Measurements from ENCODE around the gene EIF2B1.

EIF2B1 gene

GRCh38 chr12:123633379-123634141, at the start of gene EIF2B1, which contains the start of gene GTF2H3:
Gene EIF2B1 (minus strand): TSS chr12:123633686. CDS start chr12:123633557, 129 bp downstream.
Gene GTF2H3 (plus strand): TSS chr12:123633829. CDS start chr12:123633860, 31 bp downstream.
- peak; percentile 90 for DNase-seq

DNA sequence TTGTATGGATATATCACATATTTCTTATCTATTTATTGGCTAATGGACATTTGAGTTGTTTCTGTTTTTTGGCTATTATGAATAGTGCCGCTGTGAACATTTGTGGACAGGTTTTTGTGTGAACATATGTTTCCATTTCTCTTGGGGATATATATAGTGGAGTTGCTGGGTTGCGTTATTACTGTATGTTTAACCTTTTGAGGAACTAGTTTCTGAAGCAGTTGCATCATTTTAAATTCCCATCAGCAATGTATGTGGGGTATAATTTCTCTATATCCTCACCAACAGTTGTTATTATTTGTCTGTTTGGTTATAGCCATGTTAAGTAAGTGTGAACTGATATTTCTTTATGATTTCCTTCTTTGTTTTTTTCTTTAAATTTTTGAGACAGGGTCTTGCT, 48.1 kb upstream of the EIF2B1 start:
- no peak for DNase-seq

- no peak for DNase-seq
Observed at GRCh38 chr12:123678981-123679380, 45.5 kb upstream of the EIF2B1 start.

- no peak for DNase-seq
Observed at GRCh38 chr12:123676616-123677320, 43.3 kb upstream of the EIF2B1 start.

GRCh38 chr12:123675436-123675835, 42.0 kb upstream of the EIF2B1 start:
- no peak for DNase-seq

DNA sequence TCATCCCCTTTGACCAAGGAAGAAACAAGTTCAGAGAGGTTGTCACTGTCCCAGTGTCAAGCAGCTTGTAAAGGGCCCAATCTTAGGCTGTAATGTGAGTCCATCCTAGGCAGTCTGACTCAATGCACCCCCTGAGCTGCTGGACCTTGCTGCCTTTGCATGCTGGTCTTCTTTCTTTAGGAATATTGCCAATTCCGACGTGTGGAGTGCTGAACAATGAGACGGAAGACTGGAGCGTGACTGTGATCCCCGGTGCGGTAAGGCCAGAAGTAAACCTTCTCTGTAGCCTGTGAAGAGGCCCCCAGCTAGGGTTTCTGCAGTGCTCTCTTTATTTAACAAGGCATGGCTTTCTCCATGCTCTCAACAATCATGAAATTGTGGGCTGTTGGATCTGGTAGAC, 38.4 kb upstream of the EIF2B1 start:
- DNase-seq, result no peak

- peak; percentile 86 for DNase-seq
Observed at GRCh38 chr12:123670882-123671728, 37.6 kb upstream of the EIF2B1 start, which contains the start of gene TCTN2. Gene TCTN2 (plus strand): TSS chr12:123671113. CDS start chr12:123671241, 128 bp downstream.

DNA sequence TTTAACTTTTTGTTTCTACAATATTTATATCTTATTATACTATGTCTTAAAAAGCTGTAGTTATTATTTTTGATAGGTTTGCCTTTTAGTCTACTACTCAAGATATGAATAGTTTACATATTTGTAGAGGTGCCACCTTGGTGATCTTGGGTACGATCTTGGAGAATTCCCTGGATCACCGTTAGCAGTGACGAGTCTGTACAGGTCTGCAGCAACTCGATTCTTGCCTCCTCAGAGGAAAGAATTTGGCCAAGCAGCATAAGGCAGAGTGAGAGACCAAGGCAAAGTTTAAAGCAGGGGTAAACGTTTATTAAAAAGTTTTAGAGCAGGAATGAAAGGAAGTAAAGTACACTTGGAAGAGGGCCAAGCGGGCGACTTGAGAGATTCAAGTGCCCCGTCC, 34.3 kb upstream of the EIF2B1 start:
- no peak for DNase-seq

DNA sequence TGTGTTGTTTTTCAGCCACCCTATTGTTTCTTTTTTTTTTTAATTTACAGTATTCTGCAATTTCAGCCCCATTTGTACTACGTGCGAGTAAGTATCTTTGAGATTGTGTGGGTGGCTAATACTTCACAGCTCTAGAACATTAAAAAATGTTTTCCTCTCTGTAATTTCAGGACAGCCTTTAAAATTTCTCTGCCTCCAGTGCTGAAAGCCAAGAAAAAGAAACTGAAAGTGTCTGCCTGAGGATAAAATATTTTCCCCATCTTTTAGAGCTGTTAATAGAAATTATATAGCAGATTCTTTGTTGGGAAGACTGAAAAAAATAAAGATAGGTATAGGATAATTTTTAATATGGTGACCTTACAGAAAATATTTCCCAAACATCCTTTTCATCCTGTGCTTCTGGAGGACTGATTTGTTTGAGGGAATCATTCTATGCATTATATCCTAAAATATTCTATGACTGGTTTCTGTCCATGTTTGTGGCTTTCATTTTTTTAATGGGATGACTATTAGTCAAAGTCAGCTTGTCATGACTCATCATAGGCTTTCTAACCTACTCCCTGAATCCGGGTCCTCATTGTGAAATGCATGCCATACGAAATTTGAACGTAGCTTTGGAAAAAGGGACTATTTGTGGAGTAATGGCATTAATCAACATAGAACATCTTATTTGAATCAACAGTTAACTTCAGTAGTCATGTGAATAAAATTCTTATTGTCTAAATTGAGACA, 26.7 kb upstream of the EIF2B1 start:
- DNase-seq, result no peak

DNA sequence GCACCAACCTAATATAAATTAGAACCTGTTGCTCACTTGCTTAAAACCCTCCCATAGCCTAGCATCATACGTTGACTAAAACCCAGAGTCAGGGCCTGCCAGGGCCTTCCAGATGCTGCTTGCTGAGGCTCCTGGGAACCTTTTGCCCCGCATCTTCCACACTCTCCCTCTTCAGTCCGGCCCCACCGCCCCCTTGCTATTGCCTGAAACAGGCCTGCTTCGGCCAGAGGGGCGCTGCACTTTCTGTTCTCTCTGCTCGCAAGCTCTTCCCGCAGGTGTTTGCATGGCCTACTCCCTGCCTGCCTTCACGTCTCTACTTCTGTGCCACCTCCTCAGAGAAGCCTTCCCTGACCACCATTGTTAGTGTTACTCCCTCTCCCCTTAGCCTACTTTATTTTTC, 23.7 kb upstream of the EIF2B1 start:
- DNase-seq, result no peak

- no peak for DNase-seq
Observed at GRCh38 chr12:123656392-123656791, 22.9 kb upstream of the EIF2B1 start.

DNA sequence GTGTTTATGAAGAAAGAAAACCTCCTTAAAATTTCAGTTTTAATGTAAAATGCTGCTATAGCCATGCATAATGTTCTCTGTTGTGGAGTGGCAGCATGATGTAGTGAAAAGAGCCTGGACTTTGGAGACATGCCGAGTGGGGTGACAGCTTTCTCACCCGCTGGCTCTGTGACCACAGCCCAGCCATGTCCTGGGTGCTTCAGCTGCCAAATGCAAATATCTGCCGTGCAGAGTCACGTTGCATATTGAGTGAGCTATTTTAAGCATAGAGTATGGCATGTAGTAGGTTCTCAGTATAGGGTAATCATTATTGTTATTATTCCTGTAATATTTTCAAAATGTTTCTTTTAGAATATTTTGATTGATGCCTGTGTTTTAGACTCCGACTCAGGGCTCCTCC, 21.9 kb upstream of the EIF2B1 start:
- no peak for DNase-seq

DNA sequence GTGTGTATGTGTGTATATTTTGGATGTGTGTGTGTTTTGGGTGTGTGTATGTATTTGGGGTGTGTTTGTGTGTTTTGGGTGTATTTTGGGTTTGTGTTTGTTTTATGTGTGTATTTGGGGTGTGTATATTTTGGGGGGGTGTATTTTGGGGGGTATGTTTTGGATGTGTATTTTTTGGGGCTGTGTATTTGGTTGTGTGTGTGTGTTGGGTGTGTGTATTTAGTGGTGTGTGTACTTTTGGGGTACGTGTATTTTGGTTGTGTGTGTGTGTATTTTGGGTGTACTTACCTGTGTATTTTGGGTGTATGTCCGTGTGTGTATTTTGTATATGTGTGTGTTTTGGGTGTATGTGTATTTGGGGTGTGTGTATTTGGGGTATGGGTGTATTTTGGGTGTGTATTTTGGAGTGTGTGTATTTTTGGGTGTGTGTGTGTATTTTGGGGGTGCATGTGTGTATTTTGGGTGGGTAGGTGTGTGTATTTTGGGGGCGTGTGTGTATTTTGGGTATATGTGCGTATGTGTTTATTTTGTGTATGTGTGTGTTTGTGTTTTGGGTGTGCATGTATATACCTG, 20.7 kb upstream of the EIF2B1 start:
- no peak for DNase-seq

DNA sequence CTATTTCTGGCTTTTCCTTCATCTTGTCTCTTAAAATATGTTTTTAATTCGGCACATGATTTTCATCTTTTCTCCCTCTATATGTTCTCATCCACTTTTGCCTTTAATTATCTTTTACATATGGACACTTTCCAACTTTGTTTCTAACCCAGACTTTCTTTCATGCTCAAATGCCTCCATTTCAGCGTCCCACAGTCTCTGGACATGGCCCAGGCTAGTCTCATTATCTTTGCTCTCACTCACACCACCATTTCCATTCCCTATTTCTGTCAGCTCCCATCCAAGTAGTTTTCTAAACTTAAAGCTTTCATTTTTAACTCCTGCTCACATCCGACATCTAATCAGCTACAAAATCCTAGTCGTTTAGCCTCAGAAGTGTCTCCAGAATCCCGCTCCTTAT, 14.9 kb upstream of the EIF2B1 start:
- no peak for DNase-seq

DNA sequence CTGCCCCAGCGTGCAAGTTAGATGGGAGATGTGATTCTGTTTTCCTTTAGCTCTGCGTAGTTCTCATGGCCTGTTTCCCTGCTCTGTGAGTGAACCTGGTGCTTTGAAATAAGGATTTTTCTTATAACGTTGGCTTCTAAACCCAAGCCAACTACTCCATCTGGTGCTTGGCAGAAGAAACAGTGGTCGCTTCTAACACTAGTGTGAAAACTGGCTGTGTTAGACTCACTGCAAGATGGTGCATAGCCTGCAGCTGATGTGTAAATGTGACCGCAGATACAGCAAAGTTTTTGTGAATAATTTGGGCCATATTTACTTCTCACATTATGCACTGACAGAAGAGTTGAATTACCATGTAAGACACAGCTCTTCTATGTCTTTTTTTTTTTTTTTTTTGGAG, 12.4 kb upstream of the EIF2B1 start:
- no peak for DNase-seq

GRCh38 chr12:123645380-123645779, 11.9 kb upstream of the EIF2B1 start:
- no peak for DNase-seq

- no peak for DNase-seq
Observed at GRCh38 chr12:123643911-123644310, 10.4 kb upstream of the EIF2B1 start.

GRCh38 chr12:123634142-123634561, 666 bp upstream of the EIF2B1 start:
- no peak for DNase-seq

GRCh38 chr12:123621619-123622530, 11.6 kb downstream of the EIF2B1 start:
- DNase-seq, result no peak

DNA sequence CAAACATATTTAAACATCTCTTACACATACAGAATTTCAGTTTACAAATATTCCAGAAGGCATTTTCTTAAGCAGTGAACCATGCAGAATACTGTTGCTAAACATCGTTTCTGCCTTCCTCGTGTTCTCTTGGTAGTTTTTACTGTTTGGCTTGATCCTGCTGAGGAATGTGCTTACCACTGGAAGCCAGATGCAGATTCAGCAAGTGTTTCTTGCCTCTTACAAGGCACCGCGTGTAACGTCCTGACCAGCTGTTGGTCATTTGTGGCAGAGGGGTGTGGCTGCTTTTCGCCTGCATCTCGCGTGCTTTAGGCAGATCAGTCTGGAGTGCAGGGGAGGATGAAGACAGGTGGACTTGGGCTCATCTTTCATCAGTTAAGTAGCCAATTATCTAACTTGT, 12.4 kb downstream of the EIF2B1 start:
- DNase-seq, result no peak

DNA sequence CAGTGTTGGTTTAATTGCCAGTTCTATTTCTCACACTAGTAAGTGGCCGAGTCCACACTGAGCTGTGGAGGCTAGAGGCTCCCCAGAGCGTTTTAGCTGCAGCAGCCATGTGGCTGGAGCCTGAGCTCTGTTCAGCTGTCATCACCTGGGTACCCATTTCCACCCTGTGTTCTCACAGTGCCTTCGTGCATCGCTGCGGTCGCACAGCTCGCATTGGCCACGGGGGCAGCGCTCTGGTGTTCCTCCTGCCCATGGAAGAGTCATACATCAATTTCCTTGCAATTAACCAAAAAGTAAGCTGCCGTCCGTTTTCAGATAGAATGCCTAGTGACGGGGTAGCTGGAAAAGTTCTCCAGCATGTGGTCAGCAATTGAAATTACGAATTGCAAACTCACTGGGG, 15.9 kb downstream of the EIF2B1 start:
- no peak for DNase-seq
